GM12874 (cell line): ENCODE data around the gene MAPK1.

Source experiments
- CTCF ChIP-seq: IDR thresholded peaks from 2 replicates; pipeline ENCODE4 v1.5.1; 2011; ENCODE audit warnings: low read depth, mild to moderate bottlenecking, control low read depth, low read length, moderate library complexity; ENCODE audit not compliant: insufficient read depth

Gene MAPK1

DNA sequence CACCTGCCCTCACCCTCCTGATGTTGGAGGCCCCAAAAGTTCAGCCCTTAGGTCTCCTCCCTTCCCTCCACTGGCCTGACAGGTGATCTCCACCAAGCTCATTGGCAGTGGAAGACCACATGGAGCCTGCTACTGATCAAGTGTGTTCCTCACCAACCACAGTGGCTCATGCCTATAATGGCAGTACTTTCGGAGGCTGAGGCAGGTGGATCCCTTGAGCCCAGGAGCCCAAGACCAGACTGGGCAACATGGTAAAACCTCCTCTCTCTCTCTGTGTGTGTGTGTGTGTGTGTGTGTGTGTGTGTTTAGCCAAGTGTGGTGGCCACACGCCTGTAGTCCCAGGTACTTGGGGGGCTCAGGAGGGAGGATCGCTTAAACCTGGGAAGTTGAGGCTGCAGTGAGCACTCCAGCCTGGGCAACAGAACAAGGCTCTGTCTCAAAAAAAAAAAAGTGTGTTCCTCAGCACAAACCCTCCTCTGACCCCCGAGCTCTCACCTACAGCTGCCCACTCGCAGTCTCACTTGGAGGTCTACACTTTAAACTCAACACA lies 127.5 kb downstream of the MAPK1 start:
- no peak for TF ChIP-seq CTCF

GRCh38 chr22:21738966-21739365 lies 128.5 kb downstream of the MAPK1 start:
- no peak for TF ChIP-seq CTCF

- TF ChIP-seq CTCF: no peak
Measured at GRCh38 chr22:21738081-21738480, 129.4 kb downstream of the MAPK1 start.

GRCh38 chr22:21736948-21737347 lies 130.5 kb downstream of the MAPK1 start:
- no peak for TF ChIP-seq CTCF

DNA sequence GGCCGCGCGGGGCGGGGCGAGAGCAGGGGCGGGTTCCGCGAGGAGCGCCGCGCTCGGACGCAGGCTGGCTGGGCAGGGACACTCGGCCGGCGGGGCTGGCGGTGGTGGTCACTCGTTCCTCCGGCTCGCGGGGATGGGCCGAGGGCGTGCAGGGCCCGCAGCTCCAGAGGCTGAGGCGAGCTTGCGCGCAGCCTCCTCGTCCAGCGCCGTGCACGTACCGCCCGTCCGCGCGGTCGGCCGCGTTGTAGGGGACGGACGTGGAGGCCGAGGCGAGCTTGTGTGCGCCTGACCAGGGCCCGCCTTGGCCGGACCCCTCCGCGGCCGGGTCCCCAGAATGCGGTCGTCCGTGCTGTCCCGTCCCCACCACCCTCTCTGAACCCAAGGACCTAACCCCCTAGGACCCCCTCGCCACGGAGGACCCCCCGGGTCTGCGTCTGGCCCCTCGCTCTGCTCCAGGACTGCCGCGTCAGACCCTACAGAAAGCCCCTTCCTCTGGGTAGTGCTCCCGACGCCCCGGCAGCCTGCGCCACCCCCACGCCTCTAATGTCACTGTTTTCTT lies 131.3 kb downstream of the MAPK1 start:
- no peak for TF ChIP-seq CTCF

DNA sequence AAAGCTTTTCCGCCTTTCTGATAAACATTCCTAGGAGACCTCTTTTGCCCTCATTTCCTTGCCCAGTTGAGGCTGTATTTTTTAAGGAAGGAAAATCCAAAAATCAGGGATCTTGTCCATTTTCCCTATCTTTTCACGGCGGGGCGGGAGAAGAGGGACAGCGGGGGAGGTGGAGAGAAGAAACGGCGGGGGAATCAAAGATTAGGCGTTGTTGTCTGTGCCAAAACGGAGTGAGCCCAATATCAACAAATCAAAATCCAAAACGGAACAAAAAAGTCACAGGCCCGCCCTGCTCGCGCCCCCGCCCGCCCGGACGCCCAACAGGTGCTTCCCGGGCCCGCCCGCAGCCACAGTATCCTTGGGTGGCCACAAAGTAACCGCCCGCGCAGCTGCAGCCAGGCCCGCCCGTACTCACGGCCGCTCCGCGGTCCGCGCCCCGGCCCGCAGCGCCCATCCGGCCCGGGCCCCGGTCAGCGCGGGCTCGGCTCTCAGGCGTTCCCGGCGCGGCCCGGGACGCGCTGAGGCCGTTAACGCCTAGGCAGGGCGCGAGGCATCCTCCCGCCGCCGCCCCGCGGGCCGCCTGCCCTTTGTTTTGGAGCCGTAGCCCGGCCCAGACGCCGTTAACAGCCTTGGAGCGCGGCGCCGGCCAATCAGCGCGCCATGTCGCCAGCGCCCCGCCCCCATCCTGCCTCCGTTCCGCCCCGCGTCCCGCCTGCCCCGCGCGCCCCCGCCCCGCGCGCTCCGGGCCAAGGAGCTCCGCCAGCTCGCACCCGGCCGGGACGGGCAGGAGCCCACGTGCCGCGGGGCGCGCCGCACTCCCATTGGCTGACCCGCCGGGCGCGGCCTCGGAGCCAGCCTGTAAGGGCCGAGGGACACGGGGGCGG lies 132.0 kb downstream of the MAPK1 start, which contains the start of gene YPEL1:
Gene YPEL1 (minus strand): TSS at position 595 of the 884 bp plus-strand sequence. CDS start 25,050 bp downstream, outside the sequence.
- no peak for TF ChIP-seq CTCF

DNA sequence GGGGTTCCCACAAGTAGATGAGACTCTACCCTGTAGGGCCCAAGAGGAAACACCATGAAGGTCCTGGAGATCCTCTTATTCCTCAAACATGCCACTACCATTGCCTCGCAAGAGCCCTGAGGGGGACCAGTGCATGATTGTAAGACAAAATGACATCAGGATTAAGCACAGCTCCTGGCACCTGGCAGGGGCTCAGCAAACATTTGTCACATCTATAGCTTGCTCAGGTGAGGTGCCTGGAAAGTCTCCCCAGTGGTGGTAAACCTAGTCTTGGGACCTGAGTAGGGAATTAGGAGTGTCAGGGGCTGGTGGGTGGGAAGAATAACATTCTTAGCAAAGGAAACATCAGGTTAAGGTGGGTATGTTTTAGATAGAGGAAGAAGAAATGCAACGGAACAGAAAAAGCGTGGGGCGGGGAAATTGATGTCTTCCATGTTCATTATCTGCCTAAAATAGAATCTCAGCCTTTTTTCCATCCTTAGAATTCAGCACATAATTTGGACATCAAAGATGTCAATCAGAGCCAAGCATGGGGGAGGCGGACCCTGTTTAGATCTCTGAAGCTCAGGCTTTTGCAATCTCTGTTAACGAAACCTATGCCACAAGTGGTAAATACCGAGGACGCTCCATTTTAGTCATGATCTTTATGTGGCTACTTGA lies 132.8 kb downstream of the MAPK1 start:
- no peak for TF ChIP-seq CTCF
